ENCODE data around the gene MACROD1.

The MACROD1 gene

DNA sequence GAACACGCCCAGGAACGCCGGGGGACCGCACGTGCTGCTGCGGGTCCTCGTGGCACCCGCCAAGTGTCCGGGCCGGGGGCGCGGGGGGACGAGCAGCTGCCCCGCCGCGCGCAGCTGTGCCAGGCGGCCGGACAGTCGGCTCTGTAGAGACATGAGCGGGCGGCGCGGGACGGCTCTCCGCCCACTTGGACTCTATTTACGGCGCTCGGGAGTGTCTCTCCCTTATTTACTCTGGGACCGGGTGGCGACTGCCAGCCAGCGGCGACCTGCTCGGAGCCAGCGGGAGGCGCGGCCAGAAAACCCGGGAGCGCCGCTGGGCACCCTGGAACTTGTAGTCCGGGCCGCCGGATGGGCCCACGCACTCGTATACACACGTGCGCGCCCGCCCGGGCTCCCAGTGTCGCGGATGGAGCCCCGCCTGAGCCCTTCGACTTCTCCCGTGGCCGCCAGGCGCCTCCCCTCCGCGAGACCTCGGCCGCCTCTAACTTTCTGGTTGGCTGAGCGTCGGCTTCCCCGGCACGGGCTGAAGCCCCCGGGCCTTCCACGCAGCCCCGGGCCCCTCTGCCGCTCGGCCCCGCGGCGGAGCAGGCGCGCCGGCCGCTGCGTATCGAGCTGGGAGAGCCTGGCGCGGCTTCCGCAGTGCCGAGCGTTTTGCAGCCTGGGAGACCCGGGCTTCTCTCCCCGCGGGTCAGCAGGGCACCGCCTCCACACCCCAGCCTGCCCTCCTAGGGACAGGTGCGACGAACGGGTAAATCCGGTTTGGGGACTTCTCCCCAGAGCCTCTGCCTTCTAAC lies at the start of gene MACROD1:
Gene MACROD1 (minus strand): TSS at position 272 of the 794 bp plus-strand sequence. CDS start 119 bp downstream, at position 153.
- DNase-seq (ENCODE audit: low read depth) = peak; percentile 60

DNA sequence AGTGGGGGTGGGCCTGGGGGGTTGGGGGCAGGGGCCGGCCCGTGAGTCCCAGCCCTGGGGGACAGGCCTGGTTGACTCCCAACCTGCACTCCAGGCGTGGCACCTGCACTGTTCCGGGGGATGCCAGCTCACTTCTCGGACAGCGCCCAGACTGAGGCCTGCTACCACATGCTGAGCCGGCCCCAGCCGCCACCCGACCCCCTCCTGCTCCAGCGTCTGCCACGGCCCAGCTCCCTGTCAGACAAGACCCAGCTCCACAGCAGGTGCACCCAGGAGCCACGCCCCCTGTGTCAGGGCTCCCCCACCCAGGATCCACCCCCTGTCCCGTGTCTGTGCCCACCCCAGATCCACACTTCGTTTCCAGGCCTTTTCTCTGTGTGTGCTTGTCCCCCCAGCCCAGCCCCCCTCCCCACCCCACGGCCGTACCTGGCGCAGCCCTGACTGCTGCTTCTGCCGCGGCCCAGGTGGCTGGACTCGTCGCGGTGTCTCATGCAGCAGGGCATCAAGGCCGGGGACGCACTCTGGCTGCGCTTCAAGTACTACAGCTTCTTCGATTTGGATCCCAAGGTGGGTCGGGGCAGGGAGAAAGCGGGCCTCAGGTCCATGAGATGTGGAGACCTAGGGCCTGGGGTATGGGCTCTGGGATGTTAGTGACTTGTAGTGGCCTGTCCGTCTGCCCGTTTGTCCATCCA lies 45.4 kb upstream of the MACROD1 start:
- no peak for DNase-seq (ENCODE audit: low read depth)

DNA sequence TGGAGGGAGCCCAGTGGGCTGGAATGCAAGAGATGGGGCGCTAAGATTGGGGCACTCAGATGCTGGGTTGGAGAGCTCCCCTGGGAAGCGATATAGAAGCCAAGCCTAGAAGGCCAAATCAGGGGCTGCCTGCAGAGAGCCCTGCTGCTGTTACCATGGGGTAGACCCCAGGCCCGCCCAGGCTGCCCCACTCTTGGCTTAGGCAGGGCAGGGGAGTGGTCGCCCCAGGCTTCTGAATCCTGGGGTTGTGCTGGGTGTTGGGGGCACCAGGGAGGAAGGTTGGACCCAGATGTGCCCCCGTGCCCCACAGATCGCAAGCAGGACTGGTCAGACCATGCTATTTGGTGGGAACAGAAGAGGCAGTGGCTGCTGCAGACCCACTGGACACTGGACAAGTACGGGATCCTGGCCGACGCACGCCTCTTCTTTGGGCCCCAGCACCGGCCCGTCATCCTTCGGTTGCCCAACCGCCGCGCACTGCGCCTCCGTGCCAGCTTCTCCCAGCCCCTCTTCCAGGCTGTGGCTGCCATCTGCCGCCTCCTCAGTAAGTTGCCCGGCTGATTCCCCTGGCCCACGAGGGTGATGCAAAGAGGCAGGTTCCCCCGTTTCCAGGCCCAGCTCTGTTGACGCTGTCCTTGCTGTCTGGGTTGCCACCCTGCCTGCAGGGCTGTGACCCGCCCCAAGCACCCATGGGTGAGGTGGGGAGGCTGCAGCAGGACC lies 44.5 kb upstream of the MACROD1 start:
- DNase-seq (ENCODE audit: low read depth) = no peak

GRCh38 chr11:64209563-64209843 lies 43.6 kb upstream of the MACROD1 start:
- DNase-seq (ENCODE audit: low read depth) = no peak

DNA sequence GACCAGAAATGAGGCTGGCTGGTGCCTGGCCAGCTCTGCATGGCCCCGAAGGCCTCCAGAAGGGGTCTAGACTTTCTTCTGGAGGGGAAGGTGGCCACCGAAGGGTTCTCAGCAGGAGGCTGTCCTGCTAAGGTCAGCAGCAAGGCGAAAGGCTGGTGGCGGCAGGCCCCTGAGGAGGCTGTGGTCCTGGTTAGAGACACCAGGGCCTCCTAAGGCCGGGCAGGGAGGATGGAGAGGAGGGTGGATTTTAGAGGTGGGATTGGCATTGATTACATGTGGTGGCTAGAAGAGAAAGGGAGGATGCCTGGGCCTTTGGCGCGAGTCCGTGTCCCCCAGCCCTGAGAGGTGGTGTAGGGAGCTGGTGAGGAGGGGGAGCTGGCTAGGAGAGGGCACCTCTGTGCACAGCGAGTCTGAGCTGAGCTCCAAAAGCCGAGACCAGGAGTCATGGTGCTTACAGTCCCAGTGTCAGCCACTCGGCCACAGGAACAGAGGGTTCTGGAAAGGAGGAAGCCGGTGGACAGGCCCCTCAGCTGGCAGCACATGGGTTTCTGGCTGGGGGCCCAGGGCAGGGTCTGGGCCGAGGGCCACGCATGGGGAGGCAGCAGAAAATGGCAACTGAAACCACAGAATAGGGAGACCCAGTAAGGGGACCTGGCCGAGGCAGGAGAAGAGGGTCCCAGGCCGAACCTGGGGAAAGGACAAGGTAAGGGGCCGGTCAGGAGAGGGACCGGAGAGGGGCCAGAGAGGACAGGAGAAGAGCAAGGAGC lies 43.1 kb upstream of the MACROD1 start:
- DNase-seq (ENCODE audit: low read depth) = no peak

GRCh38 chr11:64208086-64208795 lies 42.3 kb upstream of the MACROD1 start:
- no peak for DNase-seq (ENCODE audit: low read depth)

GRCh38 chr11:64207256-64208085 lies 41.6 kb upstream of the MACROD1 start:
- peak; percentile 64 for DNase-seq (ENCODE audit: low read depth)

- no peak for DNase-seq (ENCODE audit: low read depth)
Measured at GRCh38 chr11:64206457-64207255, 40.7 kb upstream of the MACROD1 start, which contains the start of gene FERMT3. FERMT3 (plus strand) TSS chr11:64206721; CDS start chr11:64207365, 644 bp downstream.

DNA sequence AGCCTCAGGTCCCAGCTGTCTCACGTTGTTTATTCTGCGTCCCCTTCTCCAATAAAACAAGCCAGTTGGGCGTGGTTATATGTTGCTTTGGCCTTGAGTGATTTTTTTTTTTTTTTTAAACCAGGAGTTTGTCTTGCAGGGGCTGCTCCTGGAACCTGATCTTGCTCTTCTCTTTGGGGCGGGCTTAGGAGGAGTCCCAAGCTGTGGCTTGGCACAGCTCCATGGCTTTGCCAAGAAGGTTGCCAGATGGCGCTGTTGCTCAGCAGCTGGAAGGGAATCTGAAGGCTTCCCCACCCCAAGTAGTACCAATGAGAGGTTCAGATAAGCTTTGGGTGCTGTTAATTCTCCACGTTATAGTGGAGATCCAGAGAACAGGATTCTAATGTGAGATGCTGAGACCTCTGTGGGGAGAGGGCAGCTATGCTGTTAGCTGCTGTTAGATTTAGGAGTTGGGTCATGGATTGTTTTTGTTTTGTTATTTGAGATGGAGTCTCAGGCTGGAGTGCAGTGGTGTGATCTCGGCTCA lies 38.6 kb upstream of the MACROD1 start:
- peak; percentile 91 for DNase-seq (ENCODE audit: low read depth)

- no peak for DNase-seq (ENCODE audit: low read depth)
Measured at GRCh38 chr11:64204080-64204440, 38.1 kb upstream of the MACROD1 start.

DNA sequence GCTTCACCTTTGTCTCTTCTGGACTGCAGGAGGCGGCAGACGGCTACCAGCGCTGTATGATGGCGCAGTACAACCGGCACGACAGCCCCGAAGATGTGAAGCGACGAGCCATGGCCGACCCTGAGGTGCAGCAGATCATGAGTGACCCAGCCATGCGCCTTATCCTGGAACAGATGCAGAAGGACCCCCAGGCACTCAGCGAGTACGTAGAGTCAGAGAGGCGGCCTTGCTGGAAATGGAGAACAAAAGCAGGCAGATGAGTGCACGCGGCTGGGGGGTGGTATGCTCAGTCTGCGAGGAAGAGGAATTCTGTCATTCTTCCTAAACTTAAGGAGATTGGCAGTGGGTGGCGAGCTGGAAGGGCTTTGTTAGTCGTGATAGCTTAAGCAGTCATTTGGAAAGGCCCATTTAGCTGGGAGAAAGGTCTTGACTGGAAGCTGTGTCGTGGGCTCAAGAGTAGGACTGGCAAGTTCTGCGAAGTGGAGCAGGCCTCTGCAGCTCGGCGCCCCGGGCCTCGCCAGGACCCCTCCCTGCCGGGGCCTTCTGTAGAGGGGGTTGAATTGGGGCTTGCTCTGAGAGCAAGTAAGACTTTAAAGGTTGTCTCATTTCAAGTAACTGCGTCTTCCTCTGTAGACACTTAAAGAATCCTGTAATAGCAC lies 37.6 kb upstream of the MACROD1 start:
- no peak for DNase-seq (ENCODE audit: low read depth)

DNA sequence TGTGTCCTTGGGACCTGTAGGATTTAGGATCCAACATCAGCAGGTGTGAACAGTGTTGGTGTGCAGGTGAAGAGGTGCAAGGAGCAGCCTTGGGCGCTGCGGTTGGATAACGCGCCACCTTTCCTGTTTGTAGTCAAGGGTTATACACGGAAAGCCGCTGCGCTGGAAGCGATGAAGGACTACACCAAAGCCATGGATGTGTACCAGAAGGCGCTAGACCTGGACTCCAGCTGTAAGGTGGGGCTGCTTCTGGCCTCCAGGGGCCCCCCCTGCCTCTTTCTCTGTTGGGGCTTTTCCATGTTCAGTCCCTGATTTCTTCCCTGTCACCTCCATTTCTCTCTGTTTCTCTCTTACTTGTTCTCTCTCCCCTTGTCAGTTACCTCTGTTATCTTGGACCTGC lies 37.1 kb upstream of the MACROD1 start:
- DNase-seq (ENCODE audit: low read depth) = no peak

- DNase-seq (ENCODE audit: low read depth) = no peak
Measured at GRCh38 chr11:64201543-64201942, 35.6 kb upstream of the MACROD1 start.

- DNase-seq (ENCODE audit: low read depth) = no peak
Measured at GRCh38 chr11:64198511-64198910, 32.6 kb upstream of the MACROD1 start.

DNA sequence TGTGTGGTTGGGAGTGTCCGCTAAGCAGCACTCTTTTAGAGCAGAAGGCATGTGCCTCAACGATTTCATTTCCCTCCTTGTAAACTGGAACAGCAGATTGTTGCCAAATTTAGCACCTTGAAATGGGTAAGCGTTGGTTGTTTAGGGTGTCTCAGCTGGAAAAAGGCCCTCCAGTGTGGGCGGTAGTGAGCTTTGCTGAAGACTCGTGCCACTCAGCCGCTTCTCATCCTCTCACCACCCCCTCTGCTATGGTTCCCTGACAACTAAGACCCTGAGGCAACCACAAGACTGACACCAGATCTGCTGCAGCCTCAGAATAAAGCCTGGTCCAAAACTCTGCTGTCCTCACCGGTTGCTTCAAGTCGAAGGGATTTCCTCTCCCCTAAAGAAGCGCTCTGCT lies 30.7 kb upstream of the MACROD1 start:
- no peak for DNase-seq (ENCODE audit: low read depth)

GRCh38 chr11:64192434-64192833 lies 26.5 kb upstream of the MACROD1 start:
- no peak for DNase-seq (ENCODE audit: low read depth)

DNA sequence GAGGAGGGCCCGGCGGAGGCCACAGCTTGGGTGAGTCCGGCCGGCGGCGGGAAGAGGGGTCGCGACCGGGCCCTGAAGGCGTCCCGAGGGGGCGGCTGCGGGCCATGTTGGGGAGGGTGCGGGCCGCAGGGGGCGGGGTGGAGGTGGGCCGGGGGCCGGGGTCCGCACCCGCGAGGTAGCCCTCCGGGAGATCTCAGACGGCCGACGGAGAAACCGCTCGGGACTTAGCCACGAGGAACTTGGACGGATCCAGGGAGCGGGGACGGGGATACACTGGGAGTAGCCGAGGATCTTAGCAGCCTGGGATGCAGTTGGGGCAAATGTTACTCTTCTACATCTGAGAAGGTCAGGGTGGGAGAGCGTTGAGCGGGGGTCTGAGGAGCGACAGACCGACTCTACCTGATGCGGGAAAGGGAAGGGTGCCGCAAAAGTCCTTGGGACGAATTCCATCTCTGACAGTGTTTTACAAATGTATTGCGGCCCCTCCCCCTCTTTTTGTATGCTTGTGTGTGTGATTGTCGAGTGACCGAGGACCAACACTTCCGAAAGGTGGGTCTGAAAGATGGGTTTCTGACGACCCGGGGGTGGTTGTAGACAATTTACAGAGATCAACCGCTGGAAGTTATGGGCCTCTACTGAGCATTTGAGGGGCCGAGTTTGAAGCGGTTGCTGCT lies 20.7 kb upstream of the MACROD1 start:
- no peak for DNase-seq (ENCODE audit: low read depth)

DNA sequence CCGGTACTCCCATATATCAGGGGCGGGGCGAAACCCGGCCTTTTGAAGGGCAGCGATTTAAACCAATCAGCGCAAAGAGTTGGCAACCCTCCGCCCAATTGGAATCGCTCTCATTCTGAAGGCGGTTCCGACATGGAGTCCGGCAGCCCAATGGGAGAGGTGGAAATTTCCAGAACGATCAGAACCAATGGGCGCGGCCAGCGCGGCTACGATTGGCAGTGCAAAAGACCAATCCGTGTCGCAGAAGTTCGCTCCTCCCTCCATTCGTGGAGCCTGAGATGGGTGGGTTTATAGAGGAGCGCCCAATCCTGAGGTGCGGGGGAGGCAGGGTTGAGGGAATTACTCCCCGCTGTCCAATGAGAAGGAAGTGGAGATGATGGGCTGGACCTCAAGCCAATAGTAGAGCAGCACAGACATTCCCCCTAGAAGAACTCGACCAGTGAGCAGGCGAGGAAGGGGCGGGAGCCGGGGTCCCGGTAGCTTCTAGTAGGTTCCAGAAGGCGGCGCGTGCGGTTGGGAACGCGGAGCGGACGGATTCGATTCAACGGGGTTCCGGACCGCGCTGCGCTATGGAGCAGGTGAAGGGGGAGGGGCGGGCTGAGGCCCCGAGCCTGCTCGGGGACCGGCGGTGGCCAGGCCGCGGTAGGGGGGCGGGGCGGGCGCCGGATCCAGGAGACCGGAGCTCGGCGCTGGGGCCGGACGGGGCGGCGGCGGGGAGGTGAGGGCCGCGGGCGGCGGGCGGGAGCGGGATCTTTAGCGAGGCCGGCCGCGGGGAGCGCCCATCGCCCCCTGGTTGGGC lies 20.0 kb upstream of the MACROD1 start, which contains the start of gene STIP1:
Gene STIP1 (plus strand): TSS at position 479 of the 799 bp plus-strand sequence. CDS start 91 bp downstream, at position 570.
- DNase-seq (ENCODE audit: low read depth) = peak; percentile 100
